HG03442 (cell line): ENCODE results near the gene ODAD3.
"Not testable (repeated sequence)": the region's sequence is repeated elsewhere in the genome, so short reads cannot be mapped to it uniquely, and the experiment has no call there.

Source experiments
- ATAC-seq: cut with Tn5 transposase; IDR thresholded peaks from one replicate; pipeline ENCODE4 v1.9.1; 2021; ENCODE audit warnings: mild to moderate bottlenecking, moderate library complexity; ENCODE audit not compliant: unreplicated experiment

The ODAD3 gene

GRCh38 chr19:11461453-11461852 is 26.5 kb upstream of the ODAD3 start:
- no peak for ATAC-seq

GRCh38 chr19:11460207-11460606 is 25.3 kb upstream of the ODAD3 start:
- ATAC-seq = no peak

DNA sequence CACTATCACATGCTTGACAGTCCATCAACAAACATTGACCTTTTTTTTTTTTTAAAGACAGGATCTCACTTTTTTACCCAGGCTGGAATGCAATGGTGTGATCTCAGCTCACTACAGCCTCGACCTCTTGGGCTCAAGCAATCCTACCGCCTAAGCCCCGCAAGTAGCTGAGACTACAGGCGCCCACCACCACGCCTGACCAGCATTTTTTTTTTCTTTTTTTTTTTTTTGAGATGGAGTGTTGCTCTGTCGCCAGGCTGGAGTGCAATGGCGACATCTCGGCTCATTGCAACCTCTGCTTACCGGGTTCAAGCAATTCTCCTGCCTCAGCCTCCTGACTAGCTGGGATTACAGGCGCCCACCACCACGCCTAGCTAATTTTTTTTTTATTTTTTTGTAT is 24.0 kb upstream of the ODAD3 start:
- not testable (repeated sequence) for ATAC-seq

GRCh38 chr19:11458236-11458900 is 23.4 kb upstream of the ODAD3 start:
- ATAC-seq = no peak

- no peak for ATAC-seq
Observed at GRCh38 chr19:11457831-11458230, 22.9 kb upstream of the ODAD3 start.

DNA sequence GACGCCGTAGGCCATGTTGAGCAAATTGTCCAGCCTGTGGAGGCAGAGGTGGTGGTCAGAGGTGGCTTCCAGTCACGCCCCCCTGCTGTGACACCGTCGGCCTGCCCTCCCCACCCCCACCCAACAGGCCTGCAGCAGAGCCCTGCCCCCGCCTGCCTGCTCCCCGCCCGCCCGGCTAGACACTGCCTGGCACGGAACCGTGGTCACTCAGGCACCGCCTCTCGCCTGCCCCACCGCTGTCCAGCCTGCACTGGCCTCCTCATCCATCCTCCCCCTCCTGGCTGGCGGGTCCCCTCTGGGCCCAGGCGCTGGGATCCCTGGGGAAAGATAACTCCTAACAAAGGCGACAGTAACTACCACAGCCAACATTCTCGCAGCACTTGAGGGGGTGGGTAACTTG is 22.2 kb upstream of the ODAD3 start:
- ATAC-seq = no peak

- no peak for ATAC-seq
Observed at GRCh38 chr19:11456659-11457058, 21.7 kb upstream of the ODAD3 start.

DNA sequence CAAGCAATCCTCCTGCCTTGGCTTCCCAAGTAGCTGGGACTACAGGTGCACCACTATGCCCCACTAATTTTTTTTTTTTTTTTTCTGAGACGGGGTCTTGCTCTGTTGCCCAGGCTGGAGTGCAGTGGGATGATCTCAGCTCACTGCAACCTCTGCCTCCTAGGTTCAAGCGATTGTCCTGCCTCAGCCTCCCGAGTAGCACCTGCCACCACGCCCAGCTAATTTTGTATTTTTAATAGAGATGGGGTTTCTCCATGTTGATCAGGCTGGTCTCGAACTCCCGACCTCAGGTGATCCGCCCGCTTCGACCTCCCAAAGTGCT is 20.3 kb upstream of the ODAD3 start:
- not testable (repeated sequence) for ATAC-seq

DNA sequence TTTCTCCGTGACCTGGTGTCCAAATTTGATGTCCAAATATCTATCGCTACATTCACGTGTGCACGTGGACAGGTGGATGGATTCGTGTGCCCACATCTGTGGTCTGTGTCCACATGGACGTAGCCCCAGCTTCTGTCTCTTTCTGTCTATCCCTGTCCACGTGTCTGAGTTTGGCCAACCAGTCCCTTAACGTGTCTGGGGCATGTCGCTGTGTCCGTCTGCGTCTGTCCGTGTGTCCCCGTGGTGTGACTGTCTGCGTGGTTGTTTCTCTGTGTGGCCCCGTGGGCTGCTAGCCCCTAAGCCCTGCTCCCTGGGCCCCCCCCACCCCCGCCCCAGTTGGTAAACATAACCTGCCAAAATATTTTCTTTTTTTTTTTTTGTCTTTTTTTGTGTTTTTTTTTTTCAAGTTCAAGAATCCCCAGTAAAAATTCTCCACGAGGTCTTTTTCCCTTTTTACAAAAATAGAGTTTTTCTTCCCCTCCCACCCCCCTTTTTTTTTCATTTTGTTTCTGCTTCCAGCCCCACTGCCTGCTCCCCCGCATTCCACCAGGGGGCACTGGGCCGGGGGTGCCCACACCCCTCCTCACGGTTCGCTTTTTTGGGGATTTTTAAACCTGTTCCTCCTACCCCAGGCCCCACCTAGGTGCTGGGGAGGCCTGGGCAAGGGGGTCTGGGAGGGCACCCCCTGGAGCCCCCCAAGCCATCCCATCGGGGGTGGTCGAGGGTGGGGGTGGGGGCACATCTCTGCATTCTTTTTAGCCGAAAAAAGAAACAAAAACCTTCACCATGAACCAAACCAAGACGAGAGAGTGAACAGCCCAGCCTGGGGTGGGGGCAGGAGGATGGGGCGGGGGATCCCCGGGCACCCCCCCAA is 18.8 kb upstream of the ODAD3 start:
- no peak for ATAC-seq

- no peak for ATAC-seq
Observed at GRCh38 chr19:11452620-11453310, 17.8 kb upstream of the ODAD3 start.

DNA sequence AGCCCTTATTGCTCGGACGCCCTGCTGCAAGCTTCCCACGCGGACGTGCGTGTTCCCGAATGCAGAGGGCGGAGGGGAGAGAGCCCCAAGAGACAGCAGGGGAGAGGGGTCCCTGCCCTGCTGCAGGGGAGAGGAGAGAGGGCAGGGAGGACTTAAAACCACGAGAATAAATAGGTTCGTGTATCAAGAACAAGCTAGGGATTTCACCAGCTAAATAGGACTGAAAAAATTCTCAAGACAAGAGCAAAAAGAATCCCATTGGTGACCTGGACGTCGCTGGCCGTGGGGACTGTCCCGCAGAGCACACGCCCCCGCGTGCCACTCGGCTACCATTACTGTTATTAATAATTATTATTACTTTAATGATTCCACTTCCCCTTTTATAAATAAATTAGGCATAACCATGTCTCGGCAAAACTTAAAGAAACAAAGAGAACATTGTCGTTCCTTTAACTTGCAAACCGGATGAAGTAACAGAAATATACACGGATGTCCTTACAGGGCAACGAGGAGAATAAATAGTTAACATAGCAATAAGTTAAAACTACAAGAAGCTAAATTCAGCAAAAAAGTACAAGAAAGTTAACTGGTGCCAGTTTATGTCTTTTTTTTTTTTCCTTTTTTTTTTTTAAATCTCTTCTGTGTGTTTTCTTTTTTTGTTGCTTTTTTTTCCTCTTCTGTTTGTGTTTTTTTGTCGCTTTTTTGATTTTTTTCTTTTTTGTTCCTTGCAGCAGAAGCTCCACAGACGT is 17.1 kb upstream of the ODAD3 start:
- no peak for ATAC-seq

GRCh38 chr19:11451327-11451870 is 16.5 kb upstream of the ODAD3 start:
- ATAC-seq = no peak

GRCh38 chr19:11450570-11451326 is 15.8 kb upstream of the ODAD3 start:
- no peak for ATAC-seq

DNA sequence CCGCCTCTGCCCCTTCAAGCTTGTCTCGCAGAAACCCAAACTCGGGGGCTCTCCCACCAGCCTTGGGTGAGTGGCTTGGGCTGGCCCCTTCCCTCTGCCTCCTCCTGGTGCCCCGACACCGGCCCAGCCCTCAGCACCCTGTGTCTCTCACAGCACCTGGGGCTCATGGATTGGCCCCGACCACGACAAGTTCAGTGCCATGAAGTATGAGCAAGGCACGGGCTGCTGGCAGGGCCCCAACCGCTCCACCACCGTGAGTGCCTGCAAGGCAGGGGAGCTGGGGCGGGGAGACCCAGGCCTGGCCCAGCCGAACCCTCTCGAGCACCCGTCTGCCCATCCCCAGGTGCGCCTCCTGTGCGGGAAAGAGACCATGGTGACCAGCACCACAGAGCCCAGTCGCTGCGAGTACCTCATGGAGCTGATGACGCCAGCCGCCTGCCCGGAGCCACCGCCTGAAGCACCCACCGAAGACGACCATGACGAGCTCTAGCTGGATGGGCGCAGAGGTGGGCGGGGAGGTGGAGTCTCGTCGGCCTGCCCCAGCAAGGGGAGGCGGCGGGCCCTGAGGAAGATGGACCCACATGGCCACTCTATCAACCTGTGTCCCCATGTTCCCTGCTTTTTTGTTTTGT is 14.1 kb upstream of the ODAD3 start:
- ATAC-seq = no peak

DNA sequence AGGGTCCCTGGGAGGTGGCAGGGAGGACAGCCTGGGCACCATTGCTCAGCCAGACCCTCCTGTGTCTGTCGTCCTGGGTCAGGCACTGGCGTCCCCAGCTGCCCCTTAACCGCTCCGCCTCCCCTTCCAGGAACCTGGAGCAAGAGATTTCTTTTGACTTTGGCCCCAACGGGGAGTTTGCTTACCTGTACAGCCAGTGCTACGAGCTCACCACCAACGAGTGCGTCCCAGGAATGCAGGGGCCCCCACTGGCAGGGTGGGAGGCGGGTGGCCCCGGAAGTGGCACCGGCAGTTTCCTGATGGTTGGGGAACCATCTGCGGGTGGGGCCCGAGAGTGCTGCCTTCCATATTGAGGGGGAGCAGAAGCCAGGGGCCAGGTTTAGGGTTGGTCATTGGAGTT is 13.5 kb upstream of the ODAD3 start:
- no peak for ATAC-seq

DNA sequence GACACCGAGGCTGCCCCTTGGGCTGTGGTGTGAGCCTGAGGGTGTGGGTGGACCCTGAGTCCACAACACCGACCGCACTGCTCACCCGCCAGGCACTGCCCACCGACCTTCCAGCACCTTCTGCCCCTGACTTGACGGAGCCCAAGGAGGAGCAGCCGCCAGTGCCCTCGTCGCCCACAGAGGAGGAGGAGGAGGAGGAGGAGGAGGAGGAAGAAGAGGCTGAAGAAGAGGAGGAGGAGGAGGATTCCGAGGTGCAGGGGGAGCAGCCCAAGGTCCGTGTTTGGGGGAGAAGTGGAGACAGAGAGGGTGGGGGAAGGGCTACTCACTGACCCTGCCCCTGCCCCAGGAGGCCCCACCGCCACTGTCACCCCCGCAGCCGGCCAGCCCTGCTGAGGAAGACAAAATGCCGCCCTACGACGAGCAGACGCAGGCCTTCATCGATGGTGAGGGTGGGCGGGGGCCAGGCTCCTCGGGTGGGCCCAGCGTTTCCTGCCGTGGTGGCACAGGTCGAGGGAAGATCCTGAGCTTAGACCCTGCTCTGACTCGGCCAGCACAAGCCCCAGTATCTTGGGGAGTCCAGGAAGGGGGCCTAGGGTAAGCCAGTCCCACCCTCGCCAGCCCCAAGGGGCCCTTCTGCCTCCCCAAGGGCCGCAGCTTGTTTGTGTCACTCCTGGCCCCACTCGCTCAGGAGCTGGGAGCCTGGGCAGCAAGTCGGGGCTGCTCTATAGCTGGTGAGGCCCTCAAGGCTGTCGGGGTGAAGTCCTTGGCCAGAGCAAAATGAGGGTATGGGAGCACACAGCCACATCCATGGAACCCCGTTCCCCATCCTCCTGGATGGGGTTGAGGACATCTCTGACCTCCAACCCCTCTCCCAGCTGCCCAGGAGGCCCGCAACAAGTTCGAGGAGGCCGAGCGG is 12.7 kb upstream of the ODAD3 start:
- ATAC-seq = no peak

DNA sequence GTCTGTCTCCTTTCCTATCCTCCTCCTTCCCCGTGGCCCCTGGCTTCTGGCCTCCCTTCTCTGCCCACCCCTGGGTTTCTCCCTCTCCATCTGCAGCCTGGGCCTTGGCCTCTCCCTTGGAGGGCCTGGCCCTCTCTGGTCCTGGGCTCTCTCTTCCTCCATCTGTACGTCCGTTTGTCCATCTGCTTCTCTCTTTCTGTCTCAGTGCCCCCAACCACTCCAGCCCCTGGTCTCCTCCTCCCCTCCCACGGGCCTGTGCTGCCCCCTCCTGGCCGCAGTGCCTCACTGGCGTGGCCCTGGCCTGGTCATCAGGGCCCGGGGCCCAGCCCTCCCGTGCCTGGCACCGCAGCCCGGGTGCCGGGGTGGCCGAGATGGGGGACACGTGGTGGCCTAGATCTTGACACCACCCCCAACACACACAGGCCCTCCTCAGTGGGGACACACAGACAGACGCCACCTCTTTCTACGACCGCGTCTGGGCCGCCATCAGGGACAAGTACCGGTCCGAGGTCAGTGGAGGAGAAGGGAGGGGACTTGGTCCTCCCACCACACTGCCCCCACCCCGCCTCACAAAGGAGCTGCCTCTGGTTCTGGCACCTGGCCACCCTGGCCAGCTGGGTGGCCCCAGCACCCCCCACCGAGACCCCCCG is 11.9 kb upstream of the ODAD3 start:
- no peak for ATAC-seq

DNA sequence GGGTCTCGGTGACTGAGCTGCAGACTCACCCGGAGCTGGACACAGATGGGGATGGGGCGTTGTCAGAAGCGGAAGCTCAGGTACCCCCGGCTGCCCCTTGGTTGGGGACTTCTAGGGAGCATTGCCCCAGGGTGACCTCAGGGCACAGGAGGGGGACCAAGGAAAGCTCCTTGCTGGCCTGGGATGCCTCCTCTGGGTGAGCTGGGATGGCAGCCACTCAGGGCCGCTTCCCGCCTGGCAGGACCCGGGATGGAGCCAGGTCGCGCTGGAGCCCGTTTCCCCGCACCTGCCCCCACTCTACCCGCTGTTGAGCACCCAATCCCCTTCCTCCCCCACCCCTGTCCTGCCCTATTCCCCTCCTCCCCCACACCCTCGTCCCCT is 11.3 kb upstream of the ODAD3 start:
- ATAC-seq = no peak
